HG02759 (cell line): Measurements from ENCODE around the gene PVALEF.

Experiments used
- ATAC-seq: cut with Tn5 transposase; IDR thresholded peaks from one replicate; pipeline ENCODE4 v1.9.1; 2021; ENCODE audit warnings: mild to moderate bottlenecking, moderate library complexity; ENCODE audit not compliant: unreplicated experiment

Gene PVALEF

DNA sequence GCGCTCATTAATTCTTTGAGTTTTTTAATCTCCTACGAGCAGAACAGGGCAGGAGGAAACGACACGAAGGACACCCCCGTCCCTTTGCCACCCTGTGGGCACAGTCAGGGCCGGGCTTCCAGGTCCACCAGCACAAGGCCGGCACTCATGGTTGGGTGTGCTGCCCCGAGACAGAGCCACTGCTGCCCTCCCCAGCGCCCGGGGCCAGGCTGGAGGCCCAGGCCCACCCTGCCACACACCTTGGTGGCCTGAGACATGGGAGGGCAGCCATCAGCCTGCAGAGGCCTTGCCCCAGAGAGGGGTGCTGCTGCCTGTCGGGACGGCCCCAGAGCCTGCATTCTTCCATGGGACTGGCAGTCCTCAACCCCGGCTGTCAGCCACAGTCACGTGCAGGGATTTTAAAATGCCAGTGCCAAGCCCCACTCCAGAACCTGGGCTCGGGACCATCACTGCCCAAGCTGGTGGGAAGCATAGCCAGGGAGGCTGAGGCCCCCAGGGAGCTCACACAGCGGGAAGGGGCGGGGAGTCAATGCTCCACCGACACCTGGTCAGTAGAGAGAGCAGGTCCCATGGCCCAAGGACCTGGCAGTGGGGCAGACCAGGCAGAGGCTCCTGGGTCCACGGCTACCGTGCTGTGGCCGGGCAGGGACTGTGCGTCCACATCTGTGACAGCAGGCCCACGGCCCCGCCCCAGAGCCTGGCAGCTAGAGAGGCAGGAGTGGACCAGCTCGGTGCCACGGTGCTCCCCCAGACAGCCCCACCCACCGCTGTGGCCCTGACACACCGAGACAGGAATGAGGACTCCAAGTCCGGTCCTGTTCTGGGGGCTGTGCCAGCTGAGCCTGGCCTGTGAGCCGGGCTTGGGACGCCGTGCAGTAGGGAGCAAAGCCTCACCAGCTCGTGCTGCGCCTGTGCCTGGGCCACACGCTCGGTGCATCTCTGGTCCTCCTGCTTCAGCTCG, 29.9 kb downstream of the PVALEF start:
- no peak for ATAC-seq

GRCh38 chr17:81195941-81196495, 30.7 kb downstream of the PVALEF start:
- ATAC-seq, result no peak

DNA sequence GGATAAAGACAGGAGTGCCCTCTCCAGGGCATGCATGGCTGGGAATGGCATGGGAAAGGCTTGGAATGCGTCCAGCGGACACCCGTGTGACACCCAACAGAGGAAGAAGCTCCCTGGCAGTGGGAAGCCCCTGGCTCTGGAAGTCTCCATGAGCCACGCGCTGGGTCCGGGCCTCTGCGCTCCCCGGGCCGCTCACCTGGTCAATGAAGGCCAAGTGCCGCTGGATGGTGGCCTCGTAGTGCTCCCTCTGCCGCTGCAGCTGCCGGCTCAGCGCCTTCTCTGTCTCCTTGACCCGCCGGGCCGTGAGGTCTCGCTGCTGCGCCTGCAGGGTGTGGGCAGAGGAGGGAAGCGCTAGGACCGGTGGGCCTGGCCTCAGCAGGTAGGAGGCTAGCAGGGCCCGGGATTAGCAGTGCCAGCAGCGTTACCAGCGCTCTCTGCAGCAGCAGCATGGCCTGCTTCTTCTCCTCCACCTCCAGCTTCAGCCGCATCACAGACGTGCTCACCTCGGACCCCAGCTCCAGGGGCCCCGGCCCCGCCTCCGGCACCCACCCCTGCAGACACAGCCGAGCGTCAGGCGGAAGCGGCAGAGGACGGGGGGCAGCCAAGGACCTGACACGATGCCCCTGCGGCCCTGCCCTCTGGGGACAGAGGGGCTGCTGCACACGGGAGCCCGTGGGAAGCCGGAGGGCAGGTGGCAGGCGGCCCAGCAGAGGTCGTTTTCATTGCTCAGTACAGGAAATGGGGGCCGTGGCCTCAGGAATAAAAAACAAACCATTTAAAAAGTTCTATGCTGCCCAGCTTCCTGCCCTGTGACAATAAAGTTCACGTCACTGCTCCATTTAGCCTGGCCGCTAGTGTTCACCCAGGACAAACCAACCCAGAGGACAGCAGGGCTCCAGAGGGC, 31.4 kb downstream of the PVALEF start:
- ATAC-seq, result no peak

GRCh38 chr17:81197409-81197795, 32.1 kb downstream of the PVALEF start:
- ATAC-seq, result no peak

GRCh38 chr17:81197831-81198490, 32.7 kb downstream of the PVALEF start:
- ATAC-seq, result no peak

GRCh38 chr17:81198826-81199481, 33.6 kb downstream of the PVALEF start:
- ATAC-seq, result no peak

- no peak for ATAC-seq
Observed at GRCh38 chr17:81199482-81199830, 34.1 kb downstream of the PVALEF start.

GRCh38 chr17:81200201-81200600, 34.9 kb downstream of the PVALEF start:
- ATAC-seq, result no peak

DNA sequence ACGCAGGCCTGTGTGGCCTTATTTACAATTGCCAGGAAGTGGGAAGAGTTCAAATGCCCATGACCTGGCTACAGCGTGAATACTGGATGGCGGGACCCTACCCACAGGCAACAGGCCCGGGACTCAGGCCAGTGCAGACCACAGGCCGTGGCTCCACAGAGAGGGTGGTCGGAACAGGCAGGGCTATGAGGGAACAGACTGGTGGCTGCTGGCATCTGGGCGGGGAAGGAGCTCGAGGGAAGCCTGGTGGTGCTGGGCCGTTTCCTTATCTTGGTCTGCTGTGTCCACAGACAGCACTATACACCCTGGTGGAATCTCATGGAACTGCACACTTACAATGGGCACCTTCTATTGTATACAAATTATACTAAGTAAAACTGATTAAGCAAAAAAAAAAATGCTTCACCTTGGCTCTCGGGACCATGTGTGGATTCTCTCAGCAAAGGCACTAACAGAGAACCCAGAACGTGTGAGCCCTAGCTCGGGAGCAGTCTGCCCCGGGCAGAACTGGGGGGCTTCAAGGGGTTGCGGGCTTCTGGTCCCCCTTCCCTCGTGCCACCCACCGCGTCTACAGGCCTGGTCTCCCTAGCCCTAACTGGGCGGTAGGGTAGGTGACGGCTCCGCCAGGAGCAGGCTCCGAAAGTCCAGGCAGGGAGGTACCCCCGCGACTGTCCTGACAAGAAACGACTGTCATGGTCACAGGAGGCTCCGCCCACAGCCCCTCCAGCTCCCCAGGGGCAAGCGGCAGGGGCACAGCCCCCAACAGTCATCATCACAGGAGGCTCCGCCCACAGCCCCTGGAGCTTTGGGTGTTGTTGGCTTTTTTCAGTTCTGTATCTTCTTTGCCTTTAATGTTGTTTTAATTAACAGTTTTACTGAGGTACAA, 35.6 kb downstream of the PVALEF start:
- ATAC-seq, result no peak

GRCh38 chr17:81202318-81202717, 37.0 kb downstream of the PVALEF start:
- no peak for ATAC-seq

DNA sequence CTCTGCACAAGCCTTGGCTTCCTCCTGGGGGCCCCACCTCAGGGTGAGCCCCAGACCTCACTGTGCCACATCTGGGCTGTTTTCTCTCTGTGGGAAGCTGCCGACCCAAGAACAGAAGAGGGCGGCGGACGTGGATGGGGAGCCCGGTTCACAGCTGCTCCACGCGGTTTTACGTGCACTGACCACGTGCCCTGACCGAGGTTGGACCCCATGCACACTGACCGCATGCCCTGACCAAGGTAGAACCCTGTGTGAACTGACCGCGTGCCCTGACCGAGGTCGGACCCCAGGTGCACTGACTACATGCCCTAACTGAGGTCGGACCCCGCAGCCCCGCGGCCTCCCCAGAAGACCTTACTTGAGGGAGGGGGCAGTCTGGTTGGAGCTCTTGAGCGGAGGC, 37.8 kb downstream of the PVALEF start:
- no peak for ATAC-seq

DNA sequence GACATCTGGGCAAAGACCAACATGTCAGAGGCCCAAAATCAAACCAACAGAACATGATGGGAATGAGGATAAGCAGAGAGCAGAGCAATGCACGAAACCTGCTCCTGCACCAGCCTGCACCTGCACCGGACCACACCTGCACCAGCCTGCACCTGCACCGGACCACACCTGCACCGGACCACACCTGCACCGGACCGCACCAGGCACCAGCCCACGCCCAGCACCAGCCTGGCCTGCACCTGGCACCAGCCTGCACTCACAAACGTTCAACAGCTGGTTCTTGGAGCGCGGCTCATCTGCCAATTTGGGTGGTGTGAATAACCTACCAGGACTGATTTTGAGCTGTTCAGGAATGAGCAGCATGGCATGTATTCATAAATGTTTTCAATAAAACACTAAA, 39.3 kb downstream of the PVALEF start:
- no peak for ATAC-seq

GRCh38 chr17:81206166-81206565, 40.9 kb downstream of the PVALEF start:
- ATAC-seq, result no peak

- ATAC-seq, result no peak
Observed at GRCh38 chr17:81206657-81207056, 41.4 kb downstream of the PVALEF start.

- no peak for ATAC-seq
Observed at GRCh38 chr17:81207610-81208581, 42.6 kb downstream of the PVALEF start.

DNA sequence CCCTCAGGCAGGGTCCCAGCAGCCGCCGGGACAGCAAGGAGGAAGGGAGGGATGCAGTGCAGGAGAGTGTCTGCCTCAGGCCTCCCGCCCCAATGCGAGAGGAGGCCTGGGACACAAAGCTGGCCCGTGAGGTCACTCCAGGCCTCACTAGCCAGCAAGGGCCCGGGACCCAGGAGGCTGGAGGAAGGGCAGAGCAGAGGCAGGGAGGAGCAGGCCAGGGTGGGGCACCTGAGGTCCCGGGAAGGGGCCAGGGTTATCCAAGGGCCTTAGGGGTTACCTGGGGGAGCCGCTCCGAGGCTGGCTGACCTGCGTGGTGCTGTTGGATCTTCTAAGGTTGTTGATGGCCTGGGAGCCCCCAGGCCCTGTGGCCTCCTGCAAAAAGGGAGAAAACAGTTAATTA, 43.3 kb downstream of the PVALEF start:
- no peak for ATAC-seq

DNA sequence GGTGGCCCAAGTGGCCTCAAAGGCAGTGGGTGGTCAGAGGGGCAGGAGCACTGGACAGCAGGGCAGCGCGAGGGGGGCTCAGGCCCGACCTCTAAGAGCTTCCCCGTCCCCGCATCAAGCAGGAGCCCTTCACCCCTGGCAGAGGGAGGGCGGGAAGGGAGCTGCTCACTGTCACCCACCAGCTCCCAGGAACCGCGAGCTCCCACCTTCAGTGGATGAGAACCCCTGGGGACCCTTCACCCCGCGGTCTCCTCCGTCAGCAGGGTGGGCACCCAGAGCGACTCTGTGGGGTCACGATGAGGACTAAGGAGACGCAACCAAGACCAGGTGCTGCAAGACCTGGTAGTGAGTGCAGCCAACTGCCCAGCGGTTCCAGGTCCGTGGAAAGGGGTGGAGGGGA, 43.8 kb downstream of the PVALEF start:
- no peak for ATAC-seq

GRCh38 chr17:81210466-81210865, 45.2 kb downstream of the PVALEF start:
- ATAC-seq, result no peak
